Right cardiac atrium (tissue), 5 donors: ENCODE measurements around the gene TENM4. TPM values are rescaled to one million over a fixed set of nuclear protein-coding genes. Genes with fewer than 3 reads are reported as not detected.

ENCODE experiments used
- ATAC-seq, 2 donors: fragments of 200-7000 bp; cut with Tn5 transposase; one replicate each; pipeline versions ENCODE4 v1.8.0 to v1.9.1; 2020; ENCODE audit warnings: moderate library complexity in 2 of 2, mild to moderate bottlenecking in 1 of 2
- DNase-seq, 3 donors: peaks; one replicate each; pipeline ENCODE4 v3.0.0-alpha.2; 2020
- H3K27ac ChIP-seq: one replicate; pipeline ENCODE4 v1.5.1; 2013; ENCODE audit warnings: mild to moderate bottlenecking, low read length, control low read depth, moderate library complexity
- H3K27me3 ChIP-seq: one replicate; pipeline ENCODE4 v1.6.1; 2013; ENCODE audit not compliant: control insufficient read depth, insufficient read depth
- H3K4me1 ChIP-seq: one replicate; pipeline ENCODE4 v1.6.1; 2013; ENCODE audit warnings: low read length; ENCODE audit not compliant: control insufficient read depth, insufficient read depth
- H3K4me3 ChIP-seq: one replicate; pipeline ENCODE4 v1.5.1; 2013; ENCODE audit warnings: low read length, control low read depth
- H3K9me3 ChIP-seq: one replicate; pipeline ENCODE4 v1.6.1; 2013; ENCODE audit warnings: low read length; ENCODE audit not compliant: control insufficient read depth
- WGBS: extraction: QIAGEN DNeasy Blood & Tissue Kit; methylation state at CpG from one replicate; pipeline ENCODE4 v1.1.7; 2013; 5-methylcytosine and 5-hydroxymethylcytosine counted together
- intact Hi-C, 4 donors: fragments of 100-400 bp; cut with DNase I; formaldehyde crosslinking; loops; one replicate each; pipeline versions ENCODE4 v1.11.0 to v1.14.0; 2022 to 2023
- polyA plus RNA-seq: library from polyadenylated mRNA; stranded (reverse); fragments of 200-250 nt; gene quantifications from one replicate; pipeline ENCODE4 v1.2.3, GENCODE V29; 2013
- total RNA-seq, 4 donors: library from RNA; stranded (reverse); fragmentation: NEBNext Ultra II Directional; extraction: Animal tissue kit (Norgen Biotek cat#: 25700); gene quantifications; one replicate each; pipeline ENCODE4 v1.2.1, GENCODE V29; 2021
- donor health status: healthy with polysubstance abuse.
- donor health status: DM: no; HTN: yes; CAD: no.
- donor health status: DM: no; HTN: no; CAD: no.
- donor health status: DM: no; HTN: yes; CAD: no; lungs with severe emphysema.
- donor health status: DM: yes; HTN: yes; CAD: no.

The TENM4 gene
- total and polyA plus RNA-seq, 5 donors = 0.26 to 2.3 (median 0.71) TPM

DNA sequence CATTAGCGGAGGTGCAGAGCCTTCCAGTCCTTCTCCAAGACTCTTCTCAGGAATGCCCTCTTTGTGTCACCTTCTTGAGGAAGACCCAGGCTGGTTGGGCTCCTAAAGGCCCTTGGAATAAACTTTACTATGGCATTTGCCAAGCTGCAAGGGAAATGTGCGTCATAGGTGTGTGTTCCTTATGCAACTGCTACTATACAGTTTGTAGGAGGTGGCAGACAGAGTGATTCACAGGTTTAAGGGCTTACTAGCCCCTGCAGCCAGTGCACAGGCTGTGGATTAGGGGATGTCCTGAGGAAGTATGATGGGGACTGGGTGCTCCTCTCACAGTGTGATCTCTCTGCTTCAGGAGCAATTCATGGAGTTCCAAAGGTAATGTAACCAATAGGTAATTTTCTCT lies 74.6 kb downstream of the TENM4 start:
- H3K4me1 ChIP-seq = no peaks in the 10 kb centered on the region
- intact Hi-C loops = no loop called here
- 93% methylated on average over 2 of the region's 2 CpGs for WGBS

DNA sequence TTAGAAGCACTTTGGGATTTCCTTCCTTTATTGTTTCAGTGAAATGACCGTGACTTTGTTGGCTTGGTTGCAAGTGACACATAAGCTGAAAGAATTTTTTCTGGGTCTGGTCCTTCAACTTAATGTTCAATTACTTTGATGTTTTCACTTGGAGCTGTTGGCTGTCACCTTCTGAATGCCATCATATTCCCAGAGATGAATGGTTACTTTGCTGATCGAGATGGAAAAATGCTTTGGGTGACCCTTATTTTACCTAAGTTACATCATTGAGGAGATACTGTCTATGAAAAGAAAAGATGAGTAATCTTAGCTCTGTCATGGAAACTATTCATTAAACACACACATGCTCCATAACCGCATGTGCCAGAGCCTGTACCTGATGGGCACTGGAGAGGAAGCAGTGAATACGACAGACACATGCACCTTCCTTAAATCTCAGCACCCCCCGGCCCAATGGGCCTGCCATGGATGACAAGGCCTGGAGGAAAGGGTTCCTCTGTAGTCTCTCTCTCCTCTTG lies 76.9 kb downstream of the TENM4 start:
- ATAC-seq = no peak
- Histone ChIP-seq H3K4me3 (no peak overlapping the region), H3K27ac (no peak overlapping the region), H3K4me1 (no peaks in the 10 kb centered on the region), H3K9me3 (no peaks in the 10 kb centered on the region), H3K27me3 (no peaks in the 10 kb centered on the region)
- 82% methylated on average over 5 of the region's 5 CpGs for WGBS
- DNase-seq = no peak
- intact Hi-C loops = no loop called here

More for the DNA sequence above, 74.6 kb downstream of the TENM4 start:
- ATAC-seq (no peak), DNase-seq (no peak)
- no peak overlapping the region for H3K4me3 ChIP-seq
- no peaks in the 10 kb centered on the region for H3K27me3 ChIP-seq
- H3K9me3 ChIP-seq = no peaks in the 10 kb centered on the region
- H3K27ac ChIP-seq = no peak overlapping the region

DNA sequence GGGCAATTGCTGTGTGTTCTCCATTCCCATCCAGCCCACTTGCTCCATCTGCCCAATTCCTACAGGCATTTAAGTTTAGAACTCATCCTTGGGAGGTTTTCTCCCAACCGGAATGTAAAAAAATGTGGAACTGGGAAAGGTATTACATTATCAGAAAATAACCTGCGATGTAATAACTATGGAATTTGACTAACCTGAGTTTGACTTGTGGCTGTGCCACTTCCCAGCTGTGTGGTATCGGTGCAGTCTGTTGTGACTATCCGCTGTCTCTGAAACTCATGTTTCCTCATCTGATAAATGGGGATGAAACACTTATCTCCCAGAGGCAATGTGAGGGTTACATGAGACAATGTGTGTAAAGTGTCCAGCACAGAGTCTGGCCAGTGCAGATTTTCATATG lies 77.6 kb downstream of the TENM4 start:
- DNase-seq = no peak
- Histone ChIP-seq H3K27me3 (no peaks in the 10 kb centered on the region), H3K4me3 (no peak overlapping the region), H3K9me3 (no peaks in the 10 kb centered on the region), H3K27ac (no peak overlapping the region), H3K4me1 (no peaks in the 10 kb centered on the region)
- 85% methylated on average over 4 of the region's 4 CpGs for WGBS
- intact Hi-C loops = no loop called here
- ATAC-seq = no peak

DNA sequence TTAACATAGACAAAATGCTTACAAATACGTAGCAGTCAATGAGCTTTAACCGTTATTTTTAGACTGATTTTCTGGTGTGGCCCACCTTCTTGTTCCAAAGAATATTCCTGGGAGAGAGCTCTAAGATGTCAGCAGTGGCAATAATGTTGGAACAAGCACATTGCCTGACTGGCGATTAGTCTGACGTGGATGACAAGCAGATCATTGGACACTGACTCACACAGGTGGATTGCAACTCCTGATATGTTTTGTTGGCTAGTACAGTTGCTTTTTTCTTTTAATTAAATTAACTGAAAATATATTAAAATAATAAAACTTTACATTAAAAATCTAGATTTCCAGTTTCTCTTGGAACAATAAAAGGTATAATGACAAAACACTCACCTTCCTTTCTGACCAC lies 78.0 kb downstream of the TENM4 start:
- H3K4me1 ChIP-seq = no peaks in the 10 kb centered on the region
- H3K27ac ChIP-seq = no peak overlapping the region
- no peaks in the 10 kb centered on the region for H3K27me3 ChIP-seq
- no peaks in the 10 kb centered on the region for H3K9me3 ChIP-seq
- H3K4me3 ChIP-seq = no peak overlapping the region
- no peak for ATAC-seq
- 85% methylated on average over 4 of the region's 4 CpGs for WGBS
- intact Hi-C loops = no loop called here
- DNase-seq = no peak

DNA sequence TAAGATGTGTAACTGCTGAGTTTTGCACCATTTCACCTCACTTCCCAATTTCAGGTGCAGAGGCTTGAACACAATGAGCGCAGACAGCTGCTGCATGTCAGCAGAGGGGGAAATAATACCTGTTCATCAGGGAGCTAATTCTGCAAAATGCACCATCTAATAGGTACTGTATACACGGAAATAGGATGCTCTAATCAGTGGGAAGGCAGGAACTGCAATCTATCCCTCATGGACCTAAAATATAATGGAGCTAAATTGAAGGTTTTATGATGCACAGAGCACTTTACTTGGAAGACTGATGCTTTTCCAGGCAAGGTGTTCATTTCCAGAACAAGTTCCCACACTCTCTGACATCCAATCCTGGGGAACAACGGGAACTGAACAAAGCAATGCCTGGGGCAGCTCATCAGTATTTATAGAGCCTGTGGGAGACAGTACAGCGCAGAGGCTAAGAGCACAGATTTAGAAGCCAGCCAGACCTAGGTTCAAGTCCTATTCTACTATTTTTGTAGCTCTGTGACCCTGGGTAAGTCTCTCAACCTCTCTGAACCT lies 78.5 kb downstream of the TENM4 start:
- Histone ChIP-seq H3K4me3 (no peak overlapping the region), H3K27me3 (no peaks in the 10 kb centered on the region), H3K9me3 (no peaks in the 10 kb centered on the region), H3K4me1 (no peaks in the 10 kb centered on the region), H3K27ac (no peak overlapping the region)
- 82% methylated on average over 4 of the region's 4 CpGs for WGBS
- intact Hi-C loops = no loop called here
- DNase-seq = no peak
- ATAC-seq = no peak

DNA sequence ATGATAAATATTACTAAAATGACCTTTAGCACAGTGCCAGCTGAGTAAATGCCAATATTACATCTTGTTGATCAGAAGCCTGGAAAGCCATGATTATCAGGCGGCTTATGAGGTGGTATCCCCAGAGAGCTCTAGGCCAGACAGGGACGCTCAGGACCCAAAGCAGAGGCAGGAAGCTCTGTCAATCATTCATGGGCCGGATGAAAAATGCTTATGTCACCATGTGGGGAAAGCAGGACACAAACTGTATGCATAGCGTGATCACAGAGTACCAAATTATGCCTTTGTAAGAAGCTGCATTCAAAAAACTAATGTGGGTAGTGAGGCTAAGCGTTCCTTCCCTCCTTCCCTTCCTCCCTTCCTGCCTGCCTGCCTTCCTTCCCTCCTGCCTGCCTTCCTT lies 82.6 kb downstream of the TENM4 start:
- Histone ChIP-seq H3K27me3 (no peaks in the 10 kb centered on the region), H3K9me3 (no peaks in the 10 kb centered on the region), H3K4me1 (no peaks in the 10 kb centered on the region), H3K27ac (no peak overlapping the region), H3K4me3 (no peak overlapping the region)
- no peak for DNase-seq
- ATAC-seq = no peak
- 61% methylated on average over 5 of the region's 5 CpGs for WGBS
- intact Hi-C loops = no loop called here

DNA sequence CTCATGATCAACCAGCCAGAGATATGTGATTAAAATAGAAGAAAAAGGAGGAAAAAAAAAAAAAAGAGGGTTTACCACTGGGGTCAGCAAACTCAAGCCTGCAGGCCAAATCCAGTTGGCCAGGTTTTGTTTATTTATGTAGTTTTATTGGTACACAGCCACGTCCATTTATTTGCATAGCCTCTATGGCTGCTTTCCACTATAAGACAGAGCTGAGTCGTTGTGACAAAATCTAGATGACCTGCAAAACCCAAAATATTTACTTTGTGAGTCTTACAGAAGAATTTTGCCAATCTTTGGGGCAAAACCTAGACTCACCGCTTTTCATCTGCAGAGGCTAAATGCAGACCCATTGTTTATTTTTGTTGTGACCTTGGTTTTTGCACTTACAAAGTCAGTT lies 87.1 kb downstream of the TENM4 start:
- H3K4me1 ChIP-seq = no peaks in the 10 kb centered on the region
- ATAC-seq = no peak
- intact Hi-C loops = no loop called here
- no peak overlapping the region for H3K27ac ChIP-seq
- H3K4me3 ChIP-seq = no peak overlapping the region
- H3K9me3 ChIP-seq = no peaks in the 10 kb centered on the region
- no peaks in the 10 kb centered on the region for H3K27me3 ChIP-seq
- no peak for DNase-seq
- 56% methylated on average over 3 of the region's 3 CpGs for WGBS

DNA sequence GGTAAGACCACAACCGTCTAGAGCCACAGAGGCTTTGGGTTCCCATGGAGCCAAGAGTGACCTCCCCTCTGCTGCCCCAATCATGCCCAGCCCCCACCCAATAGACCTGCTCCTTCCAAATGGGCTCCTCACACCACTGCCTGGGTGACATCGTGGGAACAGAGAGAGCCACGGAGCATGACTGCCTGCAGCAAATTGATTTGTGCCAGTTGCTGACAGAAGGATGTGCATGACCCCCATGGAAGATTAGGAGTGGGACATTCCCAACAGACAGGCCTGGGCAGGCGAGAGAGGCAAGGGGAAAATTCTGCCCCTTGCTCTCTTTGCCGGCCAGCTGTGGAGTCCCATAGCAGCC lies 88.5 kb downstream of the TENM4 start:
- H3K9me3 ChIP-seq = no peaks in the 10 kb centered on the region
- H3K27ac ChIP-seq = no peak overlapping the region
- H3K27me3 ChIP-seq = no peaks in the 10 kb centered on the region
- 47% methylated on average over 5 of the region's 5 CpGs for WGBS
- DNase-seq (no peak), ATAC-seq (no peak)
- no peak overlapping the region for H3K4me3 ChIP-seq
- intact Hi-C loops = no loop called here
- H3K4me1 ChIP-seq = no peaks in the 10 kb centered on the region

DNA sequence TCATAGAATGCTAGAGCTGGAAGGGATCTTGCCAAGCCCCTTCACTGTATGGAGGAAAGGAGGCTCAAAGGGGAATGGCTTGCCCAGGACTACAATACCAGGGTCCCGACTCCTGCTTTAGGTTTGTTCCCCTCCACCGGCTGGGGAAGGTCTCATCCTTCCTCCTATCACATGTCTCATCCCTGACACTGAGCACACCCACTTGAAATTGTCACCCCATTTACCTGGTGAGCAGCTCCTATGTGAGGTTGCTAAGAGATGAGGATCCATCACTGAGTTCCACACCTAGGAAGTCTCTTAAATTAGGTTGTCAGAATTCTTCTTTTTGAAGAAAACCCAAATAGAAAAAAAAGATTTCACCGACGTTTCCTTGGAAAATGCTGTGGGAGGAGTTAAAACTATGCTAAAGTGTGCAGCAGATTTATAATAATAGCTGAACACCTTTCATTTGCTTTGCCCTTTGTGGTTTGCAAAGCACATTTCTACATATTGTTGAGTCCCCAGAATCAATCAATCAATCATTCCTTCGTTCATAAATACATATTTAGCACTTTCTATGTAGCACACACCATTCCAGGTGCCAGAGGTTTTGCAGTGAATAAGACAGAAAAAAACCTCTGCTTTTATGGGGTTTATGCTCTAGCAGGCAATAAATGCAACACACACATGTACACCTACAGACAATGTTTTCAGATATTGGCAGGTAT lies 91.7 kb downstream of the TENM4 start:
- Histone ChIP-seq H3K9me3 (no peaks in the 10 kb centered on the region), H3K27ac (no peak overlapping the region), H3K4me1 (no peaks in the 10 kb centered on the region), H3K27me3 (no peaks in the 10 kb centered on the region), H3K4me3 (no peak overlapping the region)
- 78% methylated on average over 5 of the region's 5 CpGs for WGBS
- intact Hi-C loops = no loop called here
- no peak for DNase-seq
- ATAC-seq = no peak

DNA sequence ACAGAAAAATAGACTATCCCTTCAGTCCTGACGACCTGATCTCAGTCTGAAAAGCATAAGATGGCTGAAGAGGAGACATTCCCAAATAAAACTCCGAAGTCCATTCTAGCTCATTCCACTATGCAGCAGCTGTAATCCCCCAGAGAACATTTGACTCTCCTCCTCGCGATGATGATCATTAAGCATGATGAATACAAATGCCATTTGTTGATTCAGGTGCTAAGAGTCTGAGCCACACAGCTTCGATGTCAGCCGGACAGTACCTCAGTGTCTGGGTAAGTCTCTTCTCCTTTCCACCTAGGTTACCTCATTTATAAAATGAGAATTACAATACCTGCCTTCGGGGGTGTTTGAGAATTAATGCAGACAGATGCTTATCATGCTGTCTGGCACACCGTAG lies 94.8 kb downstream of the TENM4 start:
- no peak for DNase-seq
- WGBS = 78% methylated on average over 8 of the region's 8 CpGs
- no peaks in the 10 kb centered on the region for H3K4me1 ChIP-seq
- no peak for ATAC-seq
- no peaks in the 10 kb centered on the region for H3K27me3 ChIP-seq
- no peak overlapping the region for H3K27ac ChIP-seq
- no peak overlapping the region for H3K4me3 ChIP-seq
- intact Hi-C loops = no loop called here
- H3K9me3 ChIP-seq = no peaks in the 10 kb centered on the region

DNA sequence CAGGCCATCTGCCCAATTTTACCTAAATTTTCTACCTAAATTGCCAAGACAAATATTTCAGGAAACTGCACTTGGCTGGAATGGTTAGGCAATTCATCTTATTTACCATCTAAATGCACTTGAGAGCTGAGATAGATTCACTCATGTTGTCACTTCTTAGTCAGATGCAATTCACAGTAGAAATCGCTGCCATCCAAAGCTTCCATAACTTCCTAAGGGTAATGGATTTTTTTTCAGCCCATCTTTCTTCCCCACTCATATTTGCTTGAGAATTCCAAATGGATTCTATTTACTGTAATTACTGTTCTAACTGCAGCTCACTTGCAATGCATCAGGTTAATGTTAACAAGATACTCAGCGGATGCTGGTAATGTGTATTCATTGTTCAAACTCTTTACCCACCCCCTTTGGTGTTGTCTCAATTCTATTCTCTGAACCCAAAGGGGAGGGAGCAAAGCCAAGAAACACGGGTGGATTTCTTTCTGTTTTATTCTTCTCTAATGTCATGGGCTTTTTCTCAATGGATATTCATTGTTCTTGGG lies 96.0 kb downstream of the TENM4 start:
- intact Hi-C loops = no loop called here
- DNase-seq (no peak), ATAC-seq (no peak)
- H3K4me3 ChIP-seq = no peak overlapping the region
- no peaks in the 10 kb centered on the region for H3K9me3 ChIP-seq
- H3K27ac ChIP-seq = no peak overlapping the region
- WGBS = 65% methylated on average over 3 of the region's 3 CpGs
- H3K27me3 ChIP-seq = no peaks in the 10 kb centered on the region
- H3K4me1 ChIP-seq = no peaks in the 10 kb centered on the region
